PC-3 (cell line): ENCODE measurements around the gene ZCCHC14. TPM values are rescaled to one million over a fixed set of nuclear protein-coding genes. Genes with fewer than 3 reads are reported as not detected.

Experiments used
- ATAC-seq: fragments of 200-7000 bp; cut with Tn5 transposase; 2 replicates; pipeline ENCODE4 v1.9.1; 2020; ENCODE audit warnings: mild to moderate bottlenecking, moderate library complexity
- BruUV-seq: library from RNA; stranded (reverse); fragments of 400-500 nt; replicated peaks from 2 replicates; lab custom pipeline; 2021; lab: Mats Ljungman, UMichigan
- CTCF ChIA-PET: fragments of 300-600 bp; sonication (Branson Sonifier 250); formaldehyde crosslinking; loops from one replicate; lab custom pipeline; 2022; ENCODE audit warnings: antibody characterized with exemption; lab: Charles Lee
- POLR2A ChIA-PET: fragments of 300-600 bp; sonication (Branson Sonifier 250); formaldehyde crosslinking; loops from one replicate; lab custom pipeline; 2022; ENCODE audit warnings: antibody characterized with exemption; ENCODE audit not compliant: unreplicated experiment; lab: Charles Lee
- DNase-seq: peaks from one replicate; pipeline ENCODE4 v3.0.0-alpha.2; 2015
- H2AFZ ChIP-seq: fragments of 300-600 bp; sonication (generic); 2 replicates; pipeline ENCODE4 v1.6.0; 2016; ENCODE audit warnings: antibody characterized with exemption, low read length
- H3F3A ChIP-seq: fragments of 300-600 bp; sonication (generic); one replicate; pipeline ENCODE4 v1.6.0; 2017; ENCODE audit warnings: antibody characterized with exemption, low read length, control low read depth, mild to moderate bottlenecking; ENCODE audit not compliant: unreplicated experiment
- H3K27ac ChIP-seq: fragments of 300-600 bp; sonication (generic); 2 replicates; pipeline ENCODE4 v1.5.1; 2016; ENCODE audit warnings: mild to moderate bottlenecking, low read length
- H3K27me3 ChIP-seq: fragments of 300-600 bp; sonication (generic); 2 replicates; pipeline ENCODE4 v1.6.1; 2016; ENCODE audit warnings: low read length, mixed read lengths
- H3K36me3 ChIP-seq: fragments of 300-600 bp; sonication (generic); 2 replicates; pipeline ENCODE4 v1.6.1; 2016; ENCODE audit warnings: low read depth, mixed run types, low read length, mixed read lengths
- H3K4me1 ChIP-seq: fragments of 300-600 bp; sonication (generic); 2 replicates; pipeline ENCODE4 v1.5.1; 2016; ENCODE audit warnings: low read length; ENCODE audit not compliant: insufficient read depth
- H3K4me2 ChIP-seq: fragments of 300-600 bp; sonication (generic); 2 replicates; pipeline ENCODE4 v1.6.0; 2016; ENCODE audit warnings: low read length
- H3K4me3 ChIP-seq: fragments of 300-600 bp; sonication (generic); 2 replicates; pipeline ENCODE4 v1.5.1; 2016; ENCODE audit warnings: mild to moderate bottlenecking, low read length, mixed read lengths
- H3K79me2 ChIP-seq: fragments of 300-600 bp; sonication (generic); 2 replicates; pipeline ENCODE4 v1.6.1; 2017; ENCODE audit warnings: low read length, mixed read lengths
- H3K9ac ChIP-seq: fragments of 300-600 bp; sonication (generic); 2 replicates; pipeline ENCODE4 v1.6.0; 2016; ENCODE audit warnings: mild to moderate bottlenecking, low read length
- H3K9me2 ChIP-seq: fragments of 300-600 bp; sonication (generic); replicated peaks from 2 replicates; pipeline ENCODE4 v1.6.1; 2016; ENCODE audit warnings: mixed run types, low read length, mixed read lengths
- H3K9me3 ChIP-seq: fragments of 300-600 bp; sonication (generic); 2 replicates; pipeline ENCODE4 v1.6.1; 2016; ENCODE audit warnings: low read length, mixed read lengths
- H4K20me1 ChIP-seq: fragments of 300-600 bp; sonication (generic); 2 replicates; pipeline ENCODE4 v1.6.1; 2016; ENCODE audit warnings: low read length, mixed read lengths
- EZH2 ChIP-seq: fragments of 300-600 bp; sonication (generic); IDR thresholded peaks from one replicate; pipeline ENCODE4 v1.6.1; 2017; ENCODE audit warnings: antibody characterized with exemption, mild to moderate bottlenecking, low read length; ENCODE audit not compliant: unreplicated experiment
- EZH2phosphoT487 ChIP-seq: fragments of 300-600 bp; sonication (generic); IDR thresholded peaks from 2 replicates; pipeline ENCODE4 v1.6.1; 2018; ENCODE audit warnings: mild to moderate bottlenecking, antibody characterized with exemption, low read length, borderline replicate concordance
- intact Hi-C: fragments of 100-400 bp; cut with micrococcal nuclease; formaldehyde crosslinking; loops from 2 replicates; pipeline ENCODE4 v1.9.0; 2023
- total RNA-seq: library from RNA; depleted of rRNA; stranded (reverse); fragments of >200 nt; gene quantifications from 2 replicates; pipeline ENCODE4 v1.2.3, GENCODE V29; 2014
- TF ChIP-seq, protein P1 (sequence below): fragments of 300-600 bp; sonication (generic); conservative IDR thresholded peaks from 2 replicates; pipeline ENCODE4 v1.5.1; 2017; ENCODE audit warnings: antibody characterized with exemption, low read depth, mild to moderate bottlenecking, low read length

The ZCCHC14 gene
- total RNA-seq, 1 experiment from 2014 or later: 5.3 TPM

- H3K4me3 ChIP-seq: no peak overlapping the region
- H3K27me3 ChIP-seq: no peaks in the 10 kb centered on the region
- CTCF ChIA-PET: no interaction called here
- TF ChIP-seq, protein P1, sequence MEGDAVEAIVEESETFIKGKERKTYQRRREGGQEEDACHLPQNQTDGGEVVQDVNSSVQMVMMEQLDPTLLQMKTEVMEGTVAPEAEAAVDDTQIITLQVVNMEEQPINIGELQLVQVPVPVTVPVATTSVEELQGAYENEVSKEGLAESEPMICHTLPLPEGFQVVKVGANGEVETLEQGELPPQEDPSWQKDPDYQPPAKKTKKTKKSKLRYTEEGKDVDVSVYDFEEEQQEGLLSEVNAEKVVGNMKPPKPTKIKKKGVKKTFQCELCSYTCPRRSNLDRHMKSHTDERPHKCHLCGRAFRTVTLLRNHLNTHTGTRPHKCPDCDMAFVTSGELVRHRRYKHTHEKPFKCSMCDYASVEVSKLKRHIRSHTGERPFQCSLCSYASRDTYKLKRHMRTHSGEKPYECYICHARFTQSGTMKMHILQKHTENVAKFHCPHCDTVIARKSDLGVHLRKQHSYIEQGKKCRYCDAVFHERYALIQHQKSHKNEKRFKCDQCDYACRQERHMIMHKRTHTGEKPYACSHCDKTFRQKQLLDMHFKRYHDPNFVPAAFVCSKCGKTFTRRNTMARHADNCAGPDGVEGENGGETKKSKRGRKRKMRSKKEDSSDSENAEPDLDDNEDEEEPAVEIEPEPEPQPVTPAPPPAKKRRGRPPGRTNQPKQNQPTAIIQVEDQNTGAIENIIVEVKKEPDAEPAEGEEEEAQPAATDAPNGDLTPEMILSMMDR: no peak
- TF ChIP-seq EZH2phosphoT487 (no peak), EZH2 (no peak)
- no peak overlapping the region for H3K9ac ChIP-seq
- no peak overlapping the region for H2AFZ ChIP-seq
- BruUV-seq: no TSS peak
- H3K4me2 ChIP-seq: no peak overlapping the region
- no peaks in the 10 kb centered on the region for H3K4me1 ChIP-seq
- ATAC-seq (no peak), DNase-seq (peak; percentile 6)
- H3K27ac ChIP-seq: no peak overlapping the region
- H3K9me3 ChIP-seq: no peaks in the 10 kb centered on the region
- H3K9me2 ChIP-seq: no peaks in the 10 kb centered on the region
- no peaks in the 10 kb centered on the region for H3F3A ChIP-seq
- H3K36me3 ChIP-seq: no peaks in the 10 kb centered on the region
- H4K20me1 ChIP-seq: no peaks in the 10 kb centered on the region
- no peaks in the 10 kb centered on the region for H3K79me2 ChIP-seq
- POLR2A ChIA-PET: no interaction called here
- intact Hi-C loops: loop anchor here (10.0 kb wide), 1 partner anchor 51 kb away; no protein-coding TSS in a partner anchor
Observed at GRCh38 chr16:87414251-87414680, 78.6 kb downstream of the ZCCHC14 start.

- intact Hi-C loops: loop anchor here (10.0 kb wide), 1 partner anchor 52 kb away; no protein-coding TSS in a partner anchor
- TF ChIP-seq, protein P1: no peak
- TF ChIP-seq EZH2phosphoT487 (no peak), EZH2 (no peak)
- Histone ChIP-seq H3K36me3 (no peaks in the 10 kb centered on the region), H3K4me3 (no peak overlapping the region), H3K4me2 (no peak overlapping the region), H4K20me1 (no peaks in the 10 kb centered on the region), H2AFZ (no peak overlapping the region), H3K79me2 (no peaks in the 10 kb centered on the region), H3K27me3 (no peaks in the 10 kb centered on the region), H3K9me3 (no peaks in the 10 kb centered on the region), H3F3A (no peaks in the 10 kb centered on the region), H3K9ac (no peak overlapping the region), H3K27ac (no peak overlapping the region), H3K9me2 (no peaks in the 10 kb centered on the region), H3K4me1 (no peaks in the 10 kb centered on the region)
- ChIA-PET CTCF (no interaction called here), POLR2A (interaction anchor here (0.6 kb wide), 1 partner anchor 195 kb away, joined by 3 read pairs; no protein-coding TSS in a partner anchor)
- DNase-seq: no peak
- BruUV-seq: no TSS peak
- no peak for ATAC-seq
Observed at GRCh38 chr16:87412996-87413421, 79.8 kb downstream of the ZCCHC14 start.

GRCh38 chr16:87412371-87412995 lies 80.3 kb downstream of the ZCCHC14 start:
- no peaks in the 10 kb centered on the region for H3K27me3 ChIP-seq
- no peaks in the 10 kb centered on the region for H3K36me3 ChIP-seq
- no peak overlapping the region for H3K4me2 ChIP-seq
- H3K79me2 ChIP-seq: no peaks in the 10 kb centered on the region
- no TSS peak for BruUV-seq
- ATAC-seq: no peak
- no peaks in the 10 kb centered on the region for H3F3A ChIP-seq
- intact Hi-C loops: loop anchor here (10.0 kb wide), 1 partner anchor 52 kb away; no protein-coding TSS in a partner anchor
- no peak overlapping the region for H3K9ac ChIP-seq
- CTCF ChIA-PET: no interaction called here
- no peak for TF ChIP-seq EZH2
- TF ChIP-seq, protein P1: no peak
- no peak for TF ChIP-seq EZH2phosphoT487
- no peaks in the 10 kb centered on the region for H3K4me1 ChIP-seq
- H3K4me3 ChIP-seq: no peak overlapping the region
- DNase-seq: no peak
- H2AFZ ChIP-seq: no peak overlapping the region
- no peaks in the 10 kb centered on the region for H3K9me2 ChIP-seq
- H3K27ac ChIP-seq: no peak overlapping the region
- H3K9me3 ChIP-seq: no peaks in the 10 kb centered on the region
- POLR2A ChIA-PET: interaction anchor here (0.6 kb wide), 1 partner anchor 195 kb away, joined by 3 read pairs; no protein-coding TSS in a partner anchor
- no peaks in the 10 kb centered on the region for H4K20me1 ChIP-seq
